Hematopoietic multipotent progenitor cell (in vitro differentiated cells): ENCODE data around the gene PFKL. TPM values are rescaled to one million over a fixed set of nuclear protein-coding genes. Genes with fewer than 3 reads are reported as not detected.
A peak's percentile ranks its signal among the peaks of the same experiment; 100 is the strongest.
"Not testable (repeated sequence)": the region's sequence is repeated elsewhere in the genome, so short reads cannot be mapped to it uniquely, and the experiment has no call there.

Experiments used
- DNase-seq, 3 donors: peaks; one replicate each; pipeline ENCODE4 v3.0.0-alpha.2; 2011 to 2015; ENCODE audit warnings: low read depth in 2 of 3, low spot score in 2 of 3
- total RNA-seq: library from RNA; depleted of rRNA; stranded (reverse); fragments of >200 nt; gene quantifications from one replicate; pipeline ENCODE4 v1.2.3, GENCODE V29; 2012

Gene PFKL
- total RNA-seq, 1 donor, result 278 TPM

DNA sequence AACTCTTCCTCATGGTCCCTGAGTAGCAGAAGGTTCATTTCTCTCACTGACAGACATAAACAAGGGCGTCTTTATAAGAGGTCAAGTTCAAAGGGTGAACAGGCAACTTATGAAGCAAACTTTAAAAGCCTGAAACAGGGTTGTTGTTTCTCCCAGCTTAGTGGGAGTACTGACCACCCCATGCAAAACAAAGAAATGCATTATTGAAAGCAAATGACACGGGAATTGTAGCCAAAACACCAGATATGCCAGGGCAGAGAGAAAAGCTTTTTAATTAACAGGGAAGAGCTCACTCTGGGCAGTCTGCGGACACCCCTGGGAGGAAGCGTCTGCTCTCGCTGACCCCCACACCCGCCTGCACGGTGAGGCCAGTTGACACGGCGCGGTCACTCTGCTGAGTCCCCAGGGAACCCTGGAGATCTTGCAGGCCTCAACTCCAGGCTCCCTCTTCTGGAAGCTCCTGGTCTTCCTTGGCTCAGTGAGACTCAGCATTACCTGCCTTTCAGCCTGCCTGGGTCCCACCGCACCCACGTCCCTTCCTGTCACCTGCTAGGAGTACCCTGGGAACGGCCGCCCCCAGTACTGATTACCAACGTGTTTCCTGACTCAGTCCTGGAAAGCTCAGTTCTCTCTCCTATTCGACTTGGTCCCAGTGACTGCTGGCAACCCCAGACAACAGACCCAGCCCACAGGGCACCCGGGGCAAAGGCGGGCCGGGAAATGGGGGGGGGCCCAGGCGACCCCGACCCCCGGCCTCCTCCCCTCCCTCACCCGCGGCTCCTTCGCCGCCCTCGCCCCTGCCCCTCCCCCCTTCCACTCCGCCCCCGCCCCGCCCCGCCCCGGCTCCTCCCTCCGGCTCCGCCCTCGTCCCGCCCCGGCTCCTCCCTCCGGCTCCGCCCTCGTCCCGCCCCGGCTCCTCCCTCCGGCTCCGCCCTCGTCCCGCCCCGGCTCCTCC, 38.4 kb downstream of the PFKL start:
- DNase-seq, result peak in 2 of 3 donors; percentile 34 to 42

GRCh38 chr21:44338971-44339910, 39.4 kb downstream of the PFKL start, which contains the start of gene CFAP410:
CFAP410 (minus strand) TSS chr21:44339390; CDS start chr21:44339194, 196 bp downstream.
- DNase-seq, result peak; percentile 92 to 96 (median 96)

DNA sequence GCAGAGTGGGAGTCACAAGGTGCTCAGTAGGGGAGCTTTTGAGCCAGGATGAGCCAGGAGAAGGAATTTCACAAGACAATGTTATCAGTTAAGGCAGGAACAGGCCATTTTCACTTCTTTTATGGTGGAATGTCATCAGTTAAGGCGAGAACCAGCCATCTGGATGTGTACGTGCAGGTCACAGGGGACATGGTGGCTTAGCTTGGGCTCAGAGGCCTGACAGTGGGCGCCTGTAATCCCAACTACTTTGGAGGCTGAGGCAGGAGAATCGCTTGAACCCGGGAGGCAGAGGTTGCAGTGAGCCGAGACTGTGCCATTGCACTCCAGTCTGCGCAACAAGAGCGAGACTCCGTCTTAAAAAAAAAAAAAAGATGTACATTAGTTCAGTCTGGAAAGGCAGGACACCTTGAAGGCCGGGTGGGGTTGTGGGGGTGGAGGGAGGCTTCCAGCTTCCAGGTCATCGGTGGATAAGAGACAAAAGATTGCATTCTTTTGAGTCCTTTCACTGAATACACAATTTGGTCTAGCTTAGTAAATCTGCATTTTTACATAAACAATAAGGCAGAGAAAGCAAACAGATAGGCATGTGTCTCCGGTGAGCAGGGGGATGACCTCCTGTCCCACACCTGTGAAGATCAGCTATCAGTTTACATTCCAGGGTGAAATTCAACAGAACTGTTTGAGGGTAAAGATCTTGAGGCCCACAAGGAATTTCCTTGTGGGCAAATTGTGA, 42.0 kb downstream of the PFKL start:
- DNase-seq, result not testable (repeated sequence)

GRCh38 chr21:44342981-44343380, 43.1 kb downstream of the PFKL start:
- DNase-seq, result peak in 1 of 3 donors; percentile 55

GRCh38 chr21:44344541-44345183, 44.8 kb downstream of the PFKL start:
- DNase-seq, result no peak

GRCh38 chr21:44345495-44345894, 45.6 kb downstream of the PFKL start:
- no peak for DNase-seq

GRCh38 chr21:44347911-44348451, 48.1 kb downstream of the PFKL start:
- no peak for DNase-seq

DNA sequence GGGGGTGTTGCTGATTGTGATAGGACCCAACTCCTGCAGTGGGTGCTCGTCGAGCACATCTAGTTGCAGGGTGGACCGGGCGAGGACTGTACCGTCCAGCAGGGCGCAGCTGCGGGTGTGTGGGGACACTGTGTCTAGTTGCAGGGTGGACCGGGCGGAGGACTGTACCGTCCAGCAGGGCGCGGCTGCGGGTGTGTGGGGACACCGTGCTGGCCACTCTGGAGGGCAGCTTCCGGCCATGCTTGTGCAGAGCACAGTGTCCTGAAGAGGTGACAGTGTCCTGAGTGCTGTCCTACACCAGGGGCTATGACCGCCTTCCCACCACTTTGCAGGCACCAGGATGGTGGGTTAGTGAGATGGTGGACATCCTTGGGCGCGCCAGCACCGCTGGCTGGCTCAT, 49.0 kb downstream of the PFKL start:
- DNase-seq, result no peak

DNA sequence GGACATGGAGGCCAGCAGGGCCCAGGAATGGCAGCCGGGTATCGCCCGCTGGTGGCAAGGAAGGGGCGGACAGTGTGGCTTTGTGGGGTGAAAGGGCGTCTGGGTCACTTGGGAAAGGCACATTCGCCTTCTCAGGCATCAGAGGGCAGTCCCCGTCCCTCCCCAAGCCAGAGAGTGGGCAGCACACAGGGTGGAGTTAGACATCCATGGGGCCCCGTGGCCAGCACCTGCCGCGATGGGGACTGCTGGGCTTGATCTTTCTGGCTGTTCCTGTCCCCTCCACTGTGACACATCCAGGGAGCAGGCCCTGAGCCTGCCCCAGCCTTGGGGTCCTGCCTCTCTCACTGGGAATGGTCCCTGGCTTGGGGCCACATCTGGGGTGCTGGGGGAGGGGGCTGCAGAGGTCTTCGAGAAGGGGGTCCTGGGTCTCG, 49.6 kb downstream of the PFKL start:
- DNase-seq, result no peak

DNA sequence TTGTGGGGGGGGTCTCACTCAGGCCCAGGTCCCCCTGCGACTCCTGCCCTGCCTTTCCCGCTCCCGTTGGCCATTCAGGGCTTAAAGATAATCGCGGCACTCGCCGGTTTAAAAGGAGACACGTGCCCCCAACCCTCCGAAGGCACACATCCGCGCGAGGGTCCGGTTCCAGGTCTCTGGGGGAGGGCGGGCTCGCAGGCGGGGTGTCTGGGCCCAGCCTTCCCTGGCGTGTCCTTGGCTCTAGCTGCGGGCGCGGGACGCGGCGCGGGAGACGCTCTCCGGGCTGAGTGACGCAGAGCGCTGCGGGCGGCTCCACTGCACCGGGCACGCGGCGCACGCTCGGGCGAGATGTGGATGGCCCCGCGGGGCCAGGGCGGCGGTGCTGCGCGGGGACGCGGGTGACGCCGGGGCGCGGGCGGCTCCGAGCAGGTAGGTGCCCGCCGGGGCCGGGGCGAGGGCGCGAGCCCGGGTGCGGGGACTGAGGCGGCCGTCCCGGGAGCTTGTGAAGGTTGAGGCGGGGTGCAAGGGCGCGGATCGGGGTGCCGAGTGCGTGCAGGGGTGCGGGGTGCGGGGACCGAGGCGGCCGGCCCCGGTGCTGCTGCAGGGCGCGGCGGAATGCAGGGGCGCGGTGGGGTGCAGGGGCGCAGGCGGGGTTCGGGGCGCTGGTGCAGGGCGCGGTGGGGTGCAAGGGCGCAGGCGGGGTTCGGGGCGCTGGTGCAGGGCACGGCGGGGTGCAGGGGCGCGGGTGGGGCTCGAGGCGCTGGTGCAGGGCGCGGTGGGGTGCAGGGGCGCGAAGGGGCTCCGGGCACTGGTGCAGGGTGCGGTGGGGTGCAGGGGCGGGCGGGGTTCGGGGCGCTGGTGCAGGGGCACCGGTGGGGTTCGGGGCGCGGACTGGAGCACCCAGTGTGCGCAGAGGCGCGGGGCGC, 50.3 kb downstream of the PFKL start:
- peak in 1 of 3 donors; percentile 20 for DNase-seq

DNA sequence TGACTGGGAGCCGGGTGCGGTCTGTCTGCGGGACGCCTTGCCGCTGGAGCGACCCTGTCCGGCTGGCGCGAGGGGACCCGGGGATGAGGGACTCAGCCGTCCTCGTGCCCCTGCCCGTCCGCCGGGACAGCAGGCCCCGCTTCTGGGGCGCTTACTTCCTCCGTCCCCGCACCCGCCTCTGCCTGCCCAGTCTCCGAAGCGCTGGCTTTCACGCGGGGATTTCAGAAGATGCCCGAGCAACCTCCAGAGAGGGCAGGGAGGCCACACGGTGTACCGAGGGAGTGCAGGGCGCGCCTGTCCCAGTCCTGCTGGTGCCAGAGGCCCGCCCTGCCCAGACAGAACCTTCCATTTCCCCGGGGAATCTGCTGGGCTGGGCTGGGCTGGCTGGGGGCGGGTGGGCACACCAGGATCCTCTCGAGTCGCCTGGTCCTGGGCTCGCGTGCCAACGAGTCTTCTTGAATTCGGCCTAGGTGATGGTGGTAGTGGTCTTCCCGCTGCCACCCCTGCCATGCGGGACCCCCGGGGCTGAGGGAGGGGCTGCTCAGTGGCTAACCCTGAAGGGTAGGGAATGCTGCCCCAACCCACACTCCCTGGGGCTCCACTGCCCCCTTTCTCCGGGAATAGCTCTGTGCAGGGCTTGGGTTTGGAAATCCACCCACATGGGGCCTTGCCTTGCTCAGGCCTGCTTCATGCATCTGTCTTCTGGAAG, 51.1 kb downstream of the PFKL start:
- no peak for DNase-seq

- no peak for DNase-seq
These were observed 51.8 kb downstream of the PFKL start for GRCh38 chr21:44351535-44352252.

- no peak for DNase-seq
These were observed 52.5 kb downstream of the PFKL start for GRCh38 chr21:44352253-44352860.

GRCh38 chr21:44353191-44353970, 53.5 kb downstream of the PFKL start, which contains the start of gene TRPM2:
TRPM2 (plus strand) TSS chr21:44353621; CDS start chr21:44353701, 80 bp downstream.
- DNase-seq, result peak in 2 of 3 donors; percentile 37 to 71

- DNase-seq, result no peak
These were observed 54.1 kb downstream of the PFKL start for GRCh38 chr21:44354001-44354405.
